ENCODE measurements around the gene YEATS4.

YEATS4 gene

DNA sequence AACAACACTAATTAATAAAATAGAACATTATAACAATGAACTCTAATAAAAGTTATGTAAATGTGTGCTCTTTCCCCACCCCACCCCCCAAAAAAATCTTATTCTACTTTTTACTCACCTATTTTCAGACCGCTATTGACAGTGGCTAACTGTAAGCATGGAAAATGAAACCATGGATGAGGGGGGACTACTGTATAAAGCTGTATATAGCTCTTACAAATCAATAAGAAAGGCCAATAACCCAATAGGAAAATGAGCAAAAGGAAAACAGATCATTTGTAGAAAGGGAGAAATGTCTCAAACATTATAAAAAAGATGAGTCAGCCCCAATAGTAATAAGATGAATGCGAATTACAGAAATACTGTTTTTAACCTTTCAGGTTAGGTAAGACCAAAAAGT, 27.4 kb downstream of the YEATS4 start:
- TF ChIP-seq, protein P1, sequence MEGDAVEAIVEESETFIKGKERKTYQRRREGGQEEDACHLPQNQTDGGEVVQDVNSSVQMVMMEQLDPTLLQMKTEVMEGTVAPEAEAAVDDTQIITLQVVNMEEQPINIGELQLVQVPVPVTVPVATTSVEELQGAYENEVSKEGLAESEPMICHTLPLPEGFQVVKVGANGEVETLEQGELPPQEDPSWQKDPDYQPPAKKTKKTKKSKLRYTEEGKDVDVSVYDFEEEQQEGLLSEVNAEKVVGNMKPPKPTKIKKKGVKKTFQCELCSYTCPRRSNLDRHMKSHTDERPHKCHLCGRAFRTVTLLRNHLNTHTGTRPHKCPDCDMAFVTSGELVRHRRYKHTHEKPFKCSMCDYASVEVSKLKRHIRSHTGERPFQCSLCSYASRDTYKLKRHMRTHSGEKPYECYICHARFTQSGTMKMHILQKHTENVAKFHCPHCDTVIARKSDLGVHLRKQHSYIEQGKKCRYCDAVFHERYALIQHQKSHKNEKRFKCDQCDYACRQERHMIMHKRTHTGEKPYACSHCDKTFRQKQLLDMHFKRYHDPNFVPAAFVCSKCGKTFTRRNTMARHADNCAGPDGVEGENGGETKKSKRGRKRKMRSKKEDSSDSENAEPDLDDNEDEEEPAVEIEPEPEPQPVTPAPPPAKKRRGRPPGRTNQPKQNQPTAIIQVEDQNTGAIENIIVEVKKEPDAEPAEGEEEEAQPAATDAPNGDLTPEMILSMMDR (IDR thresholded peaks at IDR 0.05; ENCODE audit: low read depth, low read length, missing control alignments): no peak
- in situ Hi-C loops (cut with HindIII; ENCODE audit: low sequenced_read_pairs): no loop called here
- no peak overlapping the region for H3K4me3 ChIP-seq (ENCODE audit: low read depth, low read length)
- no peak for DNase-seq (ENCODE audit: low read depth)

DNA sequence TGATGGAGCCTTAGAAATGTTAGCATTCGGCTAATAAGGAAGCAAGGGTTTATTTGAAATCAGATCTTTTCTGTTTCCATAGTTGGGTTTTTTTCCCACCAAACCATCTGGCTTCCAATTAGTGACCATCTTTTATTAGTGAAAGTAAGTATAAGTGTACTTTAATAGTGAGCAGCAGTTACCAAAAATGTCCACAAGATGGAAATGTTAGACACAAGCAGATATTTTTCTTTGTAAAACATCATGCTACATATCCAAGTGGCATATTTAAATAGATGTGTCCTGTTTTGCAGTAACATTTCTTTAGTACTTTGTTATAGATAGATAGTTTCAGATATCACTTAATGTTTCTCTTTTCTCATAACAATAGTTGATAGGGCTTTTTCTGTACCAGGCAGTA, 28.8 kb downstream of the YEATS4 start:
- in situ Hi-C loops (cut with HindIII; ENCODE audit: low sequenced_read_pairs): no loop called here
- DNase-seq (ENCODE audit: low read depth): peak; percentile 65
- H3K4me3 ChIP-seq (ENCODE audit: low read depth, low read length): no peak overlapping the region
- TF ChIP-seq, protein P1 (IDR thresholded peaks at IDR 0.05; ENCODE audit: low read depth, low read length, missing control alignments): peak; percentile 34

DNA sequence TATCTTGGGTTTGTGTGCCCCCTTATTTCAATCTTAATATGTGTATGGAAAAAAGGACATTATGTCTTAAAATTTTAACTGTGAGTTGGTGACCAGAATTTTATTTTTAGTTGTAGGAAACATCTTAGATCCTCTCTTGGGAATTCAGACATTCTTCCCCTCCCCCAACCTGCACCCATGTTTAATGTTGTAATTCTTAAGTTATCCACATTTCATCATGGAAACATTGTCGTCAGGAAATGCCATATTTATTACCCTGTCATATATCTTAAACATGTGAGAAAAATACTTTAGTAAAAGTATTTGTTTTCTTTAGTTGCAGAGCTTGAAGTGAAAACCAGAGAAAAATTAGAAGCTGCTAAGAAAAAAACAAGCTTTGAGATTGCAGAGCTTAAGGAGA, 30.3 kb downstream of the YEATS4 start:
- TF ChIP-seq, protein P1 (IDR thresholded peaks at IDR 0.05; ENCODE audit: low read depth, low read length, missing control alignments): no peak
- DNase-seq (ENCODE audit: low read depth): no peak
- in situ Hi-C loops (cut with HindIII; ENCODE audit: low sequenced_read_pairs): no loop called here
- no peak overlapping the region for H3K4me3 ChIP-seq (ENCODE audit: low read depth, low read length)

DNA sequence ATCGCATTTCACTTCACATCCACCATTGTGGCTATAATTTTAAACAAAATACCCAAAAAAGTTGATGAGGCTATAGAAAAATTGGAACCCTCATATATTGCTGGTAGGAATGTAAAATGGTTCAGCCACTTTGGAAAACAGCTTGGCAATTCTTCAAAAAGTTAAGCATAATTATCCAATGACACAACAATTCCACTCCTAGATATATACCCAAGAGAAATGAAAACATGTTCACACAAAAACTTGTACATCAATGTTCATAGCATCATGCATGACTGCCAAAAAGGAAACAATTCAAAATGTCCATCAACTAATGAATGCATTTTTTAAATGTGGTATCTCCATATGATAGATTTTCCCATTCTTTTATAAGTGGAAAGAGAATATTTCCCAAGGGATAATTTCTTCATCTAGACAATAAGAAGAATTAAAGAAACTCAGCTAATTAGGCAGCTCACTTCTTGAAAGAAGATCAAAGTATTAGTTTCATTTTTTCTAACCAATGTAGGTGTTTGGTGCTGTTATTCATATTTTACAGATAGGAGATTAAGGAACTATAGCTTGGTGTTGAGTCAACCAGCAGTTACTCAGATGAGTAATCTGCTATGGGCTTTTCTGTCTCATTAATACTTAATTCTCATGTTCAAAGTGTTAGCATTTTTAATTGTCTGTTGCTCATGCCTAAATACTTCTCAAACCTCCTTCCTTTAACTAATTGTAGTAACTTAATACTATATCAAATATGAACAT, 32.8 kb downstream of the YEATS4 start:
- in situ Hi-C loops (cut with HindIII; ENCODE audit: low sequenced_read_pairs): no loop called here
- no peak for DNase-seq (ENCODE audit: low read depth)
- H3K4me3 ChIP-seq (ENCODE audit: low read depth, low read length): no peak overlapping the region
- TF ChIP-seq, protein P1 (IDR thresholded peaks at IDR 0.05; ENCODE audit: low read depth, low read length, missing control alignments): no peak

DNA sequence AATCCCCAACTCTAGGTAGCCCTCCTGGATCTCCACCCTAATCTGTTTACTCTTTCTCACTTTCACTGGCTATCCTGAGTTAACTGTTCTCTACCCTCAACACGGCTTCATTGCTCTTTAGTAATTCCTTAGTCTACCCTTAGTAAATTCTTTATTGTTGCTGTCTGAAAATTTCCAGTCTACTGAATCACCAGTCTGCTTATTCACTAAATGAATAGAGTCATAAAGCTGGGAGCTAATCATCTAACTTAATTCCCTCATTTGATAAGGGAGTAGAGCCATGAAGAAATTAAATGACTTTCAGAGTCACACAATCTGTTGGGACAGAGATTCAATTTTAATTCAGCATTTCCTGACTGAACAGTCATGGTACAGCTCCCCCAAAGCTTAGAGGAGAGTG, 36.5 kb downstream of the YEATS4 start:
- DNase-seq (ENCODE audit: low read depth): no peak
- in situ Hi-C loops (cut with HindIII; ENCODE audit: low sequenced_read_pairs): no loop called here
- H3K4me3 ChIP-seq (ENCODE audit: low read depth, low read length): no peak overlapping the region
- TF ChIP-seq, protein P1 (IDR thresholded peaks at IDR 0.05; ENCODE audit: low read depth, low read length, missing control alignments): no peak

DNA sequence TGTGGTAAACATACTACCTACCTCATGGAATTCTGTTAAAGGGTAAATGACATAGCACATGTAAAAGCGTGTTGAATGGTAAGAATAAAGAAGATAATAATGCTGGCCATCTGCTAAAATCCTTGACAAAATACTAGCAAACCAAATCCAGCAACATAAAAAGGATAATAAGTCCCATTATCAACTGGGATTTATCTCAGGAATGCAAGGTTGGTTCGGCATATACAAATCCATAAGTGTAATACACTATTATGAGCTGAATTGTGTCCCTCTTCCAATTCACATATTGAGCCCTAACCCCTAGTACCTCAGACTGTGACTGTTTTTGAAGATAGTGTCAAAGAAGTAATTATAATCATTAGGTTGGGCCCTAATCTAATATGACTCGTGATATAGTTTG, 37.4 kb downstream of the YEATS4 start:
- in situ Hi-C loops (cut with HindIII; ENCODE audit: low sequenced_read_pairs): no loop called here
- DNase-seq (ENCODE audit: low read depth): no peak
- no peak overlapping the region for H3K4me3 ChIP-seq (ENCODE audit: low read depth, low read length)
- TF ChIP-seq, protein P1 (IDR thresholded peaks at IDR 0.05; ENCODE audit: low read depth, low read length, missing control alignments): no peak
